GM19023 (cell line): ENCODE measurements around the gene WDR12.
"Not testable (repeated sequence)": the region's sequence is repeated elsewhere in the genome, so short reads cannot be mapped to it uniquely, and the experiment has no call there.

Experiments
- ATAC-seq: cut with Tn5 transposase; IDR thresholded peaks from one replicate; pipeline ENCODE4 v1.9.1; 2021; ENCODE audit warnings: mild to moderate bottlenecking, moderate library complexity; ENCODE audit not compliant: unreplicated experiment

Gene WDR12

GRCh38 chr2:202885190-202885589 lies 26.3 kb downstream of the WDR12 start:
- no peak for ATAC-seq

- ATAC-seq = no peak
Measured at GRCh38 chr2:202883987-202884675, 27.3 kb downstream of the WDR12 start.

GRCh38 chr2:202881570-202881969 lies 29.9 kb downstream of the WDR12 start:
- no peak for ATAC-seq

GRCh38 chr2:202877699-202878098 lies 33.8 kb downstream of the WDR12 start:
- no peak for ATAC-seq

GRCh38 chr2:202871300-202872141 lies 40.0 kb downstream of the WDR12 start, which contains the start of gene ICA1L:
ICA1L (minus strand) TSS chr2:202871766; CDS start chr2:202829009, 42,757 bp downstream.
- peak; percentile 58 for ATAC-seq

- peak; percentile 78 for ATAC-seq
Measured at GRCh38 chr2:202870431-202871299, 40.8 kb downstream of the WDR12 start.

GRCh38 chr2:202861987-202862386 lies 49.5 kb downstream of the WDR12 start:
- no peak for ATAC-seq

- no peak for ATAC-seq
Measured at GRCh38 chr2:202858601-202859000, 52.9 kb downstream of the WDR12 start.

- not testable (repeated sequence) for ATAC-seq
Measured at GRCh38 chr2:202849343-202849742, 62.1 kb downstream of the WDR12 start.

- no peak for ATAC-seq
Measured at GRCh38 chr2:202848813-202849212, 62.7 kb downstream of the WDR12 start.

GRCh38 chr2:202847693-202848524 lies 63.6 kb downstream of the WDR12 start:
- ATAC-seq = no peak

- no peak for ATAC-seq
Measured at GRCh38 chr2:202844656-202845055, 66.8 kb downstream of the WDR12 start.

- no peak for ATAC-seq
Measured at GRCh38 chr2:202842690-202843089, 68.8 kb downstream of the WDR12 start.

GRCh38 chr2:202841090-202841867 lies 70.2 kb downstream of the WDR12 start:
- no peak for ATAC-seq

GRCh38 chr2:202831242-202832220 lies 79.9 kb downstream of the WDR12 start:
- no peak for ATAC-seq

- no peak for ATAC-seq
Measured at GRCh38 chr2:202824901-202825300, 86.6 kb downstream of the WDR12 start.
